Amygdala (tissue), 56 donors: ENCODE data around the gene KCTD2.
A peak's percentile ranks its signal among the peaks of the same experiment; 100 is the strongest.
"Not testable (repeated sequence)": the region's sequence is repeated elsewhere in the genome, so short reads cannot be mapped to it uniquely, and the experiment has no call there.

ENCODE experiments used
- DNase-seq, 56 donors: peaks; one replicate each; lab custom pipeline; 2025; lab: John Stamatoyannopoulos, UW

Gene KCTD2

GRCh38 chr17:75048249-75048878, 1.3 kb downstream of the KCTD2 start:
- peak in 14 of 56 donors; percentile 7 to 51 (median 15) for DNase-seq

GRCh38 chr17:75049057-75049456, 2.0 kb downstream of the KCTD2 start:
- no peak for DNase-seq

GRCh38 chr17:75049706-75050105, 2.7 kb downstream of the KCTD2 start:
- no peak for DNase-seq

- no peak for DNase-seq
These were observed 4.9 kb downstream of the KCTD2 start for GRCh38 chr17:75051941-75052340.

- DNase-seq, result peak in 24 of 56 donors; percentile 13 to 72 (median 37)
These were observed 12.6 kb downstream of the KCTD2 start for GRCh38 chr17:75059369-75060345.

GRCh38 chr17:75060434-75061054, 13.5 kb downstream of the KCTD2 start:
- no peak for DNase-seq

GRCh38 chr17:75061055-75061438, 14.0 kb downstream of the KCTD2 start:
- DNase-seq, result no peak

- DNase-seq, result no peak
These were observed 14.6 kb downstream of the KCTD2 start for GRCh38 chr17:75061618-75062017.

- DNase-seq, result peak in 4 of 56 donors; percentile 8 to 36 (median 20)
These were observed 16.2 kb downstream of the KCTD2 start for GRCh38 chr17:75063201-75063600.

GRCh38 chr17:75063626-75064025, 16.6 kb downstream of the KCTD2 start:
- no peak for DNase-seq

GRCh38 chr17:75064040-75064439, 17.0 kb downstream of the KCTD2 start:
- DNase-seq, result no peak

GRCh38 chr17:75064460-75064859, 17.4 kb downstream of the KCTD2 start:
- no peak for DNase-seq

- no peak for DNase-seq
These were observed 18.0 kb downstream of the KCTD2 start for GRCh38 chr17:75064867-75065561.

GRCh38 chr17:75065562-75066151, 18.6 kb downstream of the KCTD2 start:
- DNase-seq, result no peak

GRCh38 chr17:75067856-75068255, 20.8 kb downstream of the KCTD2 start:
- DNase-seq, result no peak

GRCh38 chr17:75068750-75069149, 21.7 kb downstream of the KCTD2 start:
- DNase-seq, result no peak

- peak in 1 of 56 donors; percentile 3 for DNase-seq
These were observed 22.8 kb downstream of the KCTD2 start for GRCh38 chr17:75069783-75070182.

GRCh38 chr17:75071478-75072271, 24.6 kb downstream of the KCTD2 start:
- not testable (repeated sequence) for DNase-seq

- not testable (repeated sequence) for DNase-seq
These were observed 25.9 kb downstream of the KCTD2 start for GRCh38 chr17:75072909-75073308.
